ENCODE results near the gene LAMB3. TPM values are rescaled to one million over a fixed set of nuclear protein-coding genes. Genes with fewer than 3 reads are reported as not detected.

LAMB3 gene
- total RNA-seq, 2 experiments from 2014 or later = 0.78 to 0.84 TPM

- CTCF ChIA-PET = no interaction called here
- Mint-ChIP-seq H3K36me3 (ENCODE audit: low read depth) (no peaks in the 10 kb centered on the region), H3K9me3 (ENCODE audit: insufficient read depth) (no peaks in the 10 kb centered on the region), H3K27me3 (ENCODE audit: low read depth) (no peaks in the 10 kb centered on the region), H3K4me1 (ENCODE audit: low read depth) (peaks cover 6% of the 10 kb centered on the region), H3K4me3 (no peak overlapping the region), H3K27ac (no peak overlapping the region)
- POLR2A ChIA-PET = no interaction called here
- DNase-seq (no peak), ATAC-seq (no peak)
Observed at GRCh38 chr1:209620487-209620884, 31.7 kb downstream of the LAMB3 start.

- Mint-ChIP-seq H3K4me1 (ENCODE audit: low read depth) (peaks cover 6% of the 10 kb centered on the region), H3K9me3 (ENCODE audit: insufficient read depth) (no peaks in the 10 kb centered on the region), H3K36me3 (ENCODE audit: low read depth) (no peaks in the 10 kb centered on the region), H3K4me3 (no peak overlapping the region), H3K27me3 (ENCODE audit: low read depth) (peaks cover 1% of the 10 kb centered on the region), H3K27ac (no peak overlapping the region)
- ChIA-PET CTCF (interaction anchor here (0.6 to 2.1 kb wide), 5 partner anchors 7 to 73 kb away, joined by 3 to 5 read pairs (median 4); no protein-coding TSS in a partner anchor), POLR2A (interaction anchor here (1.1 kb wide), 1 partner anchor 15 kb away, joined by 3 read pairs; no protein-coding TSS in a partner anchor)
- ATAC-seq (no peak), DNase-seq (no peak)
Observed at GRCh38 chr1:209619696-209620486, 32.3 kb downstream of the LAMB3 start.

GRCh38 chr1:209618756-209619420 is 33.3 kb downstream of the LAMB3 start:
- H3K36me3 Mint-ChIP-seq (ENCODE audit: low read depth) = no peaks in the 10 kb centered on the region
- no peaks in the 10 kb centered on the region for H3K9me3 Mint-ChIP-seq (ENCODE audit: insufficient read depth)
- H3K4me3 Mint-ChIP-seq = no peak overlapping the region
- ATAC-seq (no peak), DNase-seq (no peak)
- peaks cover 3% of the 10 kb centered on the region for H3K27me3 Mint-ChIP-seq (ENCODE audit: low read depth)
- ChIA-PET POLR2A (interaction anchor here (1.1 kb wide), 1 partner anchor 16 kb away, joined by 3 read pairs; no protein-coding TSS in a partner anchor), CTCF (interaction anchor here (1.2 to 2.1 kb wide), 4 partner anchors 8 to 74 kb away, joined by 3 to 5 read pairs (median 4); no protein-coding TSS in a partner anchor)
- no peak overlapping the region for H3K27ac Mint-ChIP-seq
- H3K4me1 Mint-ChIP-seq (ENCODE audit: low read depth) = peaks cover 6% of the 10 kb centered on the region

- peaks cover 3% of the 10 kb centered on the region for H3K27me3 Mint-ChIP-seq (ENCODE audit: low read depth)
- POLR2A ChIA-PET = no interaction called here
- CTCF ChIA-PET = interaction anchor here (1.0 to 2.1 kb wide), 4 partner anchors 9 to 75 kb away, joined by 3 to 5 read pairs (median 4); no protein-coding TSS in a partner anchor
- peaks cover 6% of the 10 kb centered on the region for H3K4me1 Mint-ChIP-seq (ENCODE audit: low read depth)
- H3K9me3 Mint-ChIP-seq (ENCODE audit: insufficient read depth) = no peaks in the 10 kb centered on the region
- no peak overlapping the region for H3K27ac Mint-ChIP-seq
- DNase-seq (no peak), ATAC-seq (no peak)
- no peak overlapping the region for H3K4me3 Mint-ChIP-seq
- H3K36me3 Mint-ChIP-seq (ENCODE audit: low read depth) = no peaks in the 10 kb centered on the region
Observed at GRCh38 chr1:209618291-209618690, 33.9 kb downstream of the LAMB3 start.

GRCh38 chr1:209617755-209618154 is 34.5 kb downstream of the LAMB3 start:
- ChIA-PET CTCF (interaction anchor here (1.0 to 3.3 kb wide), 3 partner anchors 9 to 76 kb away, joined by 3 to 15 read pairs (median 5); no protein-coding TSS in a partner anchor), POLR2A (no interaction called here)
- Mint-ChIP-seq H3K27me3 (ENCODE audit: low read depth) (peaks cover 3% of the 10 kb centered on the region), H3K36me3 (ENCODE audit: low read depth) (no peaks in the 10 kb centered on the region), H3K4me1 (ENCODE audit: low read depth) (peaks cover 6% of the 10 kb centered on the region), H3K9me3 (ENCODE audit: insufficient read depth) (no peaks in the 10 kb centered on the region), H3K4me3 (no peak overlapping the region), H3K27ac (no peak overlapping the region)
- no peak for ATAC-seq
- no peak for DNase-seq

GRCh38 chr1:209617047-209617673 is 35.1 kb downstream of the LAMB3 start:
- Mint-ChIP-seq H3K4me3 (no peak overlapping the region), H3K27ac (no peak overlapping the region), H3K36me3 (ENCODE audit: low read depth) (no peaks in the 10 kb centered on the region), H3K4me1 (ENCODE audit: low read depth) (peaks cover 10% of the 10 kb centered on the region), H3K9me3 (ENCODE audit: insufficient read depth) (no peaks in the 10 kb centered on the region), H3K27me3 (ENCODE audit: low read depth) (peaks cover 3% of the 10 kb centered on the region)
- DNase-seq = no peak
- ChIA-PET CTCF (interaction anchor here (1.0 to 3.3 kb wide), 2 partner anchors 10 to 76 kb away, joined by 3 to 15 read pairs; no protein-coding TSS in a partner anchor), POLR2A (no interaction called here)
- no peak for ATAC-seq

- no peaks in the 10 kb centered on the region for H3K9me3 Mint-ChIP-seq (ENCODE audit: insufficient read depth)
- ChIA-PET POLR2A (interaction anchor here (0.6 kb wide), 1 partner anchor 1593 kb away, joined by 3 read pairs; no protein-coding TSS in a partner anchor), CTCF (interaction anchor here (3.3 kb wide), 1 partner anchor 11 kb away, joined by 15 read pairs; no protein-coding TSS in a partner anchor)
- peaks cover 3% of the 10 kb centered on the region for H3K27me3 Mint-ChIP-seq (ENCODE audit: low read depth)
- H3K4me3 Mint-ChIP-seq = no peak overlapping the region
- H3K27ac Mint-ChIP-seq = no peak overlapping the region
- DNase-seq (no peak), ATAC-seq (no peak)
- peaks cover 15% of the 10 kb centered on the region for H3K4me1 Mint-ChIP-seq (ENCODE audit: low read depth)
- H3K36me3 Mint-ChIP-seq (ENCODE audit: low read depth) = no peaks in the 10 kb centered on the region
Observed at GRCh38 chr1:209616366-209617046, 35.7 kb downstream of the LAMB3 start.

DNA sequence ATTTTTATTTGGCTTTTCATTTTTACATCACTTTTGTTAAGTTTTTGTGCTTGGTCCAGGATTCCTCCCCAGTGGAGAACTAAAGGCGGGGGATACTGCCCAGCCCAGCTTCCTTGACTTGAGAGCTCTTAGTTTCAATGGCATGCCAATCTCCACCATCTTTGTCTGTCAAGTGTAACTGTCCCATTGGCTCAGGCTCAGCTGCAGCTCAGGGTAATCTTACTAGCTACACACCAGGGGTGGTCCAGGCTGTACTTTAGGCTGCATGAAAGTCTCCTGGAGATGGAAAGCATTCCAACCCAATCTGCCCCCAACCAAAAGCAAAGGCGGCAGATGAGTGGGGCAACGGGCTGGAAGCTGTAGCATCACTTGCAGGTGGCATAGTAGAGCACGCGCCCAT is 37.3 kb downstream of the LAMB3 start:
- H3K36me3 Mint-ChIP-seq (ENCODE audit: low read depth) = no peaks in the 10 kb centered on the region

GRCh38 chr1:209614151-209614420 is 38.1 kb downstream of the LAMB3 start:
- POLR2A ChIA-PET = no interaction called here
- CTCF ChIA-PET = interaction anchor here (1.6 to 2.4 kb wide), 2 partner anchors 11 to 38 kb away, joined by 3 to 8 read pairs; no protein-coding TSS in a partner anchor
- H3K27ac Mint-ChIP-seq = no peak overlapping the region
- DNase-seq (no peak), ATAC-seq (no peak)
- peaks cover 15% of the 10 kb centered on the region for H3K4me1 Mint-ChIP-seq (ENCODE audit: low read depth)
- H3K36me3 Mint-ChIP-seq (ENCODE audit: low read depth) = no peaks in the 10 kb centered on the region
- no peaks in the 10 kb centered on the region for H3K9me3 Mint-ChIP-seq (ENCODE audit: insufficient read depth)
- H3K4me3 Mint-ChIP-seq = no peak overlapping the region
- H3K27me3 Mint-ChIP-seq (ENCODE audit: low read depth) = peaks cover 3% of the 10 kb centered on the region

More for the DNA sequence above, 37.3 kb downstream of the LAMB3 start:
- ATAC-seq (no peak), DNase-seq (no peak)
- ChIA-PET CTCF (interaction anchor here (1.6 to 3.3 kb wide), 3 partner anchors 12 to 38 kb away, joined by 3 to 15 read pairs (median 8); no protein-coding TSS in a partner anchor), POLR2A (no interaction called here)
- Mint-ChIP-seq H3K4me1 (ENCODE audit: low read depth) (peaks cover 16% of the 10 kb centered on the region), H3K4me3 (no peak overlapping the region), H3K9me3 (ENCODE audit: insufficient read depth) (no peaks in the 10 kb centered on the region), H3K27me3 (ENCODE audit: low read depth) (peaks cover 3% of the 10 kb centered on the region), H3K27ac (no peak overlapping the region)

DNA sequence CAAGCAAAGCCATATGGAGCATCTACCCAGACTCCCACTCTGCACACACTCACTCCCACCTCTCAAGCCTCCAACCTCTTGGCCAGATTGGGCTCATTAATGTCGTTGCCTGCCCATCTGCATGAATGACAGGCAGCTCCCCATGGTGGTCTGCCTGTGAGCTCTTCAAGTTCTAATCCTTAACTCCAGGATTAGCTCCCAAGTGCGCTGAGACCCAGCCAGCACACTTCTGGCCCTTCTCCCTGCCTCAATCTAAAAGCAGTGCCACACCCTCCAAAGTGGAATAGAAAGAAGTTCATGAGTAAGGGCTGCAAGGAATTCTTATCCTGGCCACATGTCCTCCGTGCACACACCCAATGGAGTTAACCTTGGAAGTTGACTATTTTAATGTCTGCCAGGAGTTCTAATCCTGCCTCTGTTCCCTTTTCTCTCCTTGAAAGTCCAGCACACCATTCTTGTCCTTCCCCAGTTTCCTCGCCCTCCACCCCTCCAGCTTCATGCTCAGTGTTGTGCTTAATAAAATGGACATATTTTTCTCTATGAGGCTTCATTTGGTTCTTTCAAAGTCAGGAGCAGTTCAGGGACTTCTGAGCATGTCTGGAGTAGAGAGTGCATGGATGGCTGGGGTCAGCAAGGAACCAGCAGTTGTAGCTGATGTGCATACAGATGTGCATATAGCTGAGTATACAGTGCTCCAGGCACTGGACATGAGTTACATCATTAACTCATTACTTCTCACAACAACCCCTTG is 38.6 kb downstream of the LAMB3 start:
- ATAC-seq (no peak), DNase-seq (no peak)
- Mint-ChIP-seq H3K9me3 (ENCODE audit: insufficient read depth) (no peaks in the 10 kb centered on the region), H3K4me3 (no peak overlapping the region), H3K36me3 (ENCODE audit: low read depth) (no peaks in the 10 kb centered on the region), H3K27ac (no peak overlapping the region), H3K4me1 (ENCODE audit: low read depth) (peaks cover 10% of the 10 kb centered on the region), H3K27me3 (ENCODE audit: low read depth) (peaks cover 3% of the 10 kb centered on the region)
- CTCF ChIA-PET = interaction anchor here (1.6 to 2.4 kb wide), 2 partner anchors 11 to 37 kb away, joined by 3 to 8 read pairs; no protein-coding TSS in a partner anchor
- POLR2A ChIA-PET = no interaction called here
